IMR-90 (cell line): ENCODE data around the gene THY1.

Experiments
- BHLHE40 ChIP-seq: fragments of 150-350 bp; IDR thresholded peaks from 2 replicates; pipeline ENCODE4 v1.6.1; 2016; ENCODE audit warnings: mild to moderate bottlenecking, low read depth, low read length
- MAFK ChIP-seq: IDR thresholded peaks from 2 replicates; pipeline ENCODE4 v1.6.1; 2012; ENCODE audit warnings: low read depth, low read length, improper control_type of control experiment
- MAZ ChIP-seq: IDR thresholded peaks from 2 replicates; pipeline ENCODE4 v1.6.1; 2012; ENCODE audit warnings: low read depth, mild to moderate bottlenecking, low read length, improper control_type of control experiment, moderate library complexity, borderline replicate concordance
- MXI1 ChIP-seq: IDR thresholded peaks from 2 replicates; pipeline ENCODE4 v1.6.1; 2012; ENCODE audit warnings: low read depth, mild to moderate bottlenecking, low read length, moderate library complexity, borderline replicate concordance
- POLR2A ChIP-seq: IDR thresholded peaks from 2 replicates; pipeline ENCODE4 v1.6.1; 2012; ENCODE audit warnings: mild to moderate bottlenecking, low read depth, low read length
- RAD21 ChIP-seq: IDR thresholded peaks from 2 replicates; pipeline ENCODE4 v1.6.1; 2012; ENCODE audit warnings: low read length, improper control_type of control experiment
- RCOR1 ChIP-seq: IDR thresholded peaks from 2 replicates; pipeline ENCODE4 v1.6.1; 2012; ENCODE audit warnings: mild to moderate bottlenecking, low read length, improper control_type of control experiment; ENCODE audit not compliant: insufficient replicate concordance
- RFX5 ChIP-seq: IDR thresholded peaks from 2 replicates; pipeline ENCODE4 v1.8.0; 2012; ENCODE audit warnings: low read depth, mild to moderate bottlenecking, low read length, moderate library complexity
- SMC3 ChIP-seq: fragments of 150-350 bp; IDR thresholded peaks from 2 replicates; pipeline ENCODE4 v1.6.1; 2016; ENCODE audit warnings: low read depth, mild to moderate bottlenecking, antibody characterized with exemption, low read length, moderate library complexity
- TF ChIP-seq, protein P1 (sequence below): conservative IDR thresholded peaks from 2 replicates; pipeline ENCODE4 v1.5.1; 2012; ENCODE audit warnings: mild to moderate bottlenecking, low read depth, low read length, improper control_type of control experiment
- TF ChIP-seq, protein P2 (sequence below): fragments of 150-350 bp; IDR thresholded peaks from 2 replicates; pipeline ENCODE4 v1.6.1; 2017; ENCODE audit warnings: mild to moderate bottlenecking, antibody characterized with exemption, low read length, low read depth

DNA sequence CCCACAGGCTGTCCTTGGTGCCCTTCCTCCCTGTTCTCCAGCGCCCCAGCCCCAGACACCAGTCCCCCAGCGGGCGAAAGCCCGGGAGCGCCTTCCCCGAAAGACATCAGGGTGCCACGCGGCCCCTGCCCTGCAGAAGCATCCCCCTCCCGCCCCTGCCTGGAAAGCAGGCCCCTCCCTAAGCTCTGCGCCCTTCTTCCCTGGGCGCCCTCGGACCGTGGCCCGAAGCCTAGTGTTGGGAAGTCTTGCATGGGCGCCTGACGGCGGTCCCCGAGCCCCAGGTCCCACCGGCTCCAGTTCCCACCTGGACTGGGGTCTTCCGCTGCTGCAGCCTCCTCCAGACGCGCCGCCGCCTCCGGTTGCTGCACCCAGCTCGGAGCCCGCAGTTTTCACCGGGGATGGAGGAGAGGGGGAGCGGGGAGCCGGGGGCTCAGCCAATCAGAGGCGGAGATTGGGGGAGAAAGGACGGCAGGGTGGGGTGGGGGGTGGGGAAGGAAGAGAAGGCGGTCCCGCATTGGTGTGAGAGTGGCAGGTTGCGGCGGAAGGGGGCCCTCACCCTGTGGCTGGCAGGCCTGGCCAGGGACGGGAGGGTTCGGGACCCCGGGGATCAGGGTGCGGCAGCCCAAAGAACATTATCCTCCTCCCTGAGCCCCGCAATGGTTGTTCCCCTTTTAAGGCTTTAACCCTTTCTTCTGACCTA lies at the start of gene THY1:
- TF ChIP-seq POLR2A, result 0 out of 2 replicates have a peak, but pooled peaks have one; percentile 29
- no peak for TF ChIP-seq MAFK
- TF ChIP-seq, protein P1, sequence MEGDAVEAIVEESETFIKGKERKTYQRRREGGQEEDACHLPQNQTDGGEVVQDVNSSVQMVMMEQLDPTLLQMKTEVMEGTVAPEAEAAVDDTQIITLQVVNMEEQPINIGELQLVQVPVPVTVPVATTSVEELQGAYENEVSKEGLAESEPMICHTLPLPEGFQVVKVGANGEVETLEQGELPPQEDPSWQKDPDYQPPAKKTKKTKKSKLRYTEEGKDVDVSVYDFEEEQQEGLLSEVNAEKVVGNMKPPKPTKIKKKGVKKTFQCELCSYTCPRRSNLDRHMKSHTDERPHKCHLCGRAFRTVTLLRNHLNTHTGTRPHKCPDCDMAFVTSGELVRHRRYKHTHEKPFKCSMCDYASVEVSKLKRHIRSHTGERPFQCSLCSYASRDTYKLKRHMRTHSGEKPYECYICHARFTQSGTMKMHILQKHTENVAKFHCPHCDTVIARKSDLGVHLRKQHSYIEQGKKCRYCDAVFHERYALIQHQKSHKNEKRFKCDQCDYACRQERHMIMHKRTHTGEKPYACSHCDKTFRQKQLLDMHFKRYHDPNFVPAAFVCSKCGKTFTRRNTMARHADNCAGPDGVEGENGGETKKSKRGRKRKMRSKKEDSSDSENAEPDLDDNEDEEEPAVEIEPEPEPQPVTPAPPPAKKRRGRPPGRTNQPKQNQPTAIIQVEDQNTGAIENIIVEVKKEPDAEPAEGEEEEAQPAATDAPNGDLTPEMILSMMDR, result no peak
- no peak for TF ChIP-seq MXI1
- TF ChIP-seq RCOR1, result no peak
- TF ChIP-seq, protein P2, sequence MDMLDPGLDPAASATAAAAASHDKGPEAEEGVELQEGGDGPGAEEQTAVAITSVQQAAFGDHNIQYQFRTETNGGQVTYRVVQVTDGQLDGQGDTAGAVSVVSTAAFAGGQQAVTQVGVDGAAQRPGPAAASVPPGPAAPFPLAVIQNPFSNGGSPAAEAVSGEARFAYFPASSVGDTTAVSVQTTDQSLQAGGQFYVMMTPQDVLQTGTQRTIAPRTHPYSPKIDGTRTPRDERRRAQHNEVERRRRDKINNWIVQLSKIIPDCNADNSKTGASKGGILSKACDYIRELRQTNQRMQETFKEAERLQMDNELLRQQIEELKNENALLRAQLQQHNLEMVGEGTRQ, result no peak
- no peak for TF ChIP-seq SMC3
- no peak for TF ChIP-seq RFX5
- no peak for TF ChIP-seq RAD21
- peak; percentile 42; the same call in 1 of the 2 replicates for TF ChIP-seq MAZ
- TF ChIP-seq BHLHE40, result no peak
